IPS-18c (cell line): Measurements from ENCODE around the gene CBLB.

Source experiments
- H3K4me3 ChIP-seq: 2 replicates; pipeline ENCODE4 v1.7.0; 2013; ENCODE audit warnings: low read depth, mild to moderate bottlenecking, low read length, moderate library complexity; ENCODE audit not compliant: insufficient read depth
- H3K9me3 ChIP-seq: one replicate; pipeline ENCODE4 v1.6.1; 2013; ENCODE audit warnings: mild to moderate bottlenecking, low read length, moderate library complexity; ENCODE audit not compliant: control insufficient read depth, insufficient read depth

The CBLB gene

DNA sequence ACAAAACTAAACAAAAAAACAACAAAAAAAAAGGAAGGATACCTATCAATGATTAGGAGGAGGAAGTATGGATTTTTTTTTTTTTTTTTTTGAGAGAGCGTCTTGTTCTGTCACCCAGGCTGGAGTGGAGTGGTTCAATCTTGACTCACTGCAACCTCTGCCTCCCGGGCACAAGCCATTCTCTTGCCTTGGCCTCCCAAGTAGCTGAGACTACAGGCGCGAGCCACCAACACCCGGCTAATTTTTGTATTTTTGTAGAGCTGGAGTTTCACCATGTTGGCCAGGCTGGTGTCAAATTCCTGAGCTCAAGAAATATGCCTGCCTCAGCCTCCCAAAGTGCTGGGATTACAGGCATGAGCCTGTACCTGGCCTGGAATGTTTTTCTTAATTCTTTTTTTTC lies 195.8 kb downstream of the CBLB start:
- no peaks in the 10 kb centered on the region for H3K9me3 ChIP-seq

DNA sequence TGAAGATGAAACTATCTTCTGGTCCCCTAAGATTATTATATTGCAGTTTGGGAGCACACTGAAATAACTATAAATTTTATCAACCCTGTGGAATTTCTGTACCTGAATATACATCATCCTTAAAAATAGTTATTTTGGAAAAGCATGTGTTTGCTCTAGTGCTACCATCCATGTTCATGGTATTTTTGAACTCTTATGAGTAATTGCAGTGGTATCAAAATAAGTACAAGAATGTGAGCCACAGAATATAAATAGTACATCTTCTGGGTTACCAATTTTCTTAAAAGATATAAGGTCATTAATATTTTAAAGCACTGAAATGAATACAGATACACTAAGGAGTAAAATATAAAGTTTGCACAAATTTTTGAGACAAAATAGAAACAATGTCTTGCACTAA lies 206.5 kb downstream of the CBLB start:
- no peak overlapping the region for H3K4me3 ChIP-seq
- no peaks in the 10 kb centered on the region for H3K9me3 ChIP-seq

More for the DNA sequence above, 195.8 kb downstream of the CBLB start:
- H3K4me3 ChIP-seq: no peak overlapping the region

DNA sequence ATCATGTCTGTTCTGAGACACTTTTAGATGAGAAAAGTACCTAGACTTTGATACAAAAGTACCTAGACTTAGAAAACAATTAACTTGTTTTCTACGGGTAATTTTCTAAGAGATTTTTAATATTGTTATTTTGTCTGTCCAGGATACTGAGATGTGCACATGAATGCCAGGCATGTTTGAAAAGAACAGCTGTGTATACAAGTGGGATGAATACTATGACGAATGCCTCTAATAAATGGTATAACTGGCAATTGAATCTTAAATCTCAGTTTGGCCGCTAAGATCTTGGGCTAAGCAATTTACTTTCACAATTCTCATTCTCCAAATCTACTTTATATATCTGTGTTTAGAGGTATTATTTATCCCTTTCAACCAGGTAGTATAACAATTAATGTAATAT lies 207.4 kb downstream of the CBLB start:
- no peak overlapping the region for H3K4me3 ChIP-seq

DNA sequence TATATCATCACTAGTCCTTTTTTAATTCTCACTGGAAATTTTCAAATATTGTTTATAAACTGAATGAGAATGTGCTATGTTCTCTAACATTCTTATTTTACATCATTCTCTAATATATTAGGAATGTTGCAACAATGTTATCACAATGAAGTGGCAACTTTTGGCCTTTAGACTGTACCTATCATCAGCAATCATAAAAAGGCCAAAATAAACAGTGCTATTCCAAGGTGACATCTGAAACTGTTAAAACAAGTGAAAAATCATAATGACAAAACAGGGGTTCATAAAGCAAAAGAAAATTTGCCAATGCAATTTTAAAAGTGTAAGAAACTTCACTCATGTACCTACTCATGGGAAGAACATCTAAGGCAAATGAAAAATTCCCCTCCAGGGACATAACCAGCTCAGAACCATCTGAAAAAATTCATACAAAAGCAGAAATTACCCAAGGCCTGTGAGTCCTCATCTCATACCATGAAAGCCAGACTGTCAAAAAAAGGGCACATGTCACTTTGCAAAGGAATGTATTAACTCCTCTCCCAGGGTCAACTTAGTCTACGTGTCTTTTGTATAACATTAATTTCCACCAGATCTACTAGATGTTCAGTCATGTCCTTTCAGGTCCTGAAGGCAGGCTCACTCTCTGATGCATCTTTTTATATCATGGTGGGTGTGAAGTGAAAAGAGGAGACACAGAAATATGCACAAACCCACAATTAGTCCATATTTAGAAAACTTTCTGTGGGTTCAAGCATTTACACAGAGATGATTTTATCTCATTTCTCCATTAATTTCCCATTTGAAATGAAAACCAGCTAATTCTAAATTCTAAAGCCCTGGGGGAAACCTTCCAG lies 211.9 kb downstream of the CBLB start:
- Histone ChIP-seq H3K9me3 (no peaks in the 10 kb centered on the region), H3K4me3 (no peak overlapping the region)

More for the DNA sequence above, 207.4 kb downstream of the CBLB start:
- H3K9me3 ChIP-seq: no peaks in the 10 kb centered on the region

DNA sequence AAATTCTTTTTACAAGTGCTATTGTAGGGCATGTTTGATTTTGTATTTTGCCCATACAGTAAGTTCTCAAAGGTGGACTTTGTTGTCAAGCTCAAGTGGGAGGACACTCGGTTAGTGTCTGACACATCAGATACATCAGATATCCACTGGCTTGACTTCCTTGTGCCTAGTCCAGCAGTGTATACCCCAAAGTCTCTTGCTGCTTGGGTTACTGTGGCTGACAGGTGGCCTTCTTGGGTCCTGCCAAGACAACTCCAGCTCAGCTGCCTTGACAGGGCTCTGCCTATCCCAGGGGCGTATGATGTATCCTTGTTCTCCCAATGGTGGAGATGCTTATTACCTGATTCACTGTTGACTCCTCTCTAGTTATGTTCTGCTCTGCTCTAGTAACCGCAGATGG lies 214.9 kb downstream of the CBLB start:
- no peak overlapping the region for H3K4me3 ChIP-seq
- H3K9me3 ChIP-seq: no peaks in the 10 kb centered on the region

DNA sequence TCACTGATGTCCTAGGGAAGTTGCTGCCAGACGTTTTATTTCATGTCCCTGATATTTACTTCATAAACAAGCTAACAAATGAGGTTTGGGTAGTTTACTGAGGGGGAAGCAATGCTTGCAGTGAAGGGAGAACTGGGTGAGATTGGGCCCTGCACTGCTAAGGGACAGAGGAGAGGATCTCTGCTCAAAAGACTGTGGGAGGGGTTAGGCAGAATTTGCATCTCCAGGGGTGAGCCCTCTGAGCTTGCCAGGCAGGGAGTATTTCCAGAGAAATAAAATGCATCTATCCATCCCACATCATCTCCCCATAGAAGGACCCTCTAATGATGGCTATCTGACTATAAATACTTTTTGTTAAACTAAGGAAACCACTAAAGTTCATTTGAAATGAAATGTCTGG lies 215.6 kb downstream of the CBLB start:
- H3K4me3 ChIP-seq: no peak overlapping the region
- H3K9me3 ChIP-seq: no peaks in the 10 kb centered on the region

DNA sequence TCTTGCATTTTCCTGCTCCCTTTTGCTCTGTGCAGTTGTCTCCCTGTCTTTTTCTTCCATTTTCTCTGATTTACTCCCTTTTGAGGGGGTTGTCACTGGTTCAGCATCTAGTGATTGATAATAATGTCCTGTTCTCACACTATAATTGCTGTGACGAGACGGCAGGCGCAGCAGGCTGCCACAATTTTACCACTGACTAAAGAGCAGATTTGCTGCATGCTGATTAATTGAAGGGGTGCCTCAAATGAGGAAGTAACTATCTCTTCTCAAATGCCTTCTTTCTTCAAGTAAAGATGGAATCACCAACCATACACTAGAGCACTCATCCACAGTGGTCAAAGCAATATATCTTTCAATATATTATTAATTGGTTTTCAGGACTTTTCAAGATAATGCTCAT lies 219.3 kb downstream of the CBLB start:
- no peaks in the 10 kb centered on the region for H3K9me3 ChIP-seq
- no peak overlapping the region for H3K4me3 ChIP-seq

DNA sequence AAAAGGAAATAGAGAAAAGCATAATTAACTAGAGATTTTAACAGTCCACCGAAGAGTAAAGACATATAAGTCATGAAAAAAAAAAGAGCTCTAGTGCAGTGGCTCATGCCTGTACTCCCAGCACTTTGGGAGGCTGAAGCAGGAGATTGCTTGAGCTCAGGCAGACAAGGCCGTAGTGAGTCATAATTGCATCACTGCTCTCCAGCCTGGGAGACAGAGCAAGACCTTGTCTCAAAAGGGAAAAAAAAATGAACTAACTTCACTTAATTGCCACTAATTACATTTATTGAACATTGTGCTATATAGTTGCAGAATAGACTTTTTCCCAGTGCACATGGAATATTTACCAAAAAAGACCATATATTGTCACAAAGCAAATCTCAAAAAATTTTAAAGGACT lies 221.8 kb downstream of the CBLB start:
- Histone ChIP-seq H3K4me3 (no peak overlapping the region), H3K9me3 (no peaks in the 10 kb centered on the region)

DNA sequence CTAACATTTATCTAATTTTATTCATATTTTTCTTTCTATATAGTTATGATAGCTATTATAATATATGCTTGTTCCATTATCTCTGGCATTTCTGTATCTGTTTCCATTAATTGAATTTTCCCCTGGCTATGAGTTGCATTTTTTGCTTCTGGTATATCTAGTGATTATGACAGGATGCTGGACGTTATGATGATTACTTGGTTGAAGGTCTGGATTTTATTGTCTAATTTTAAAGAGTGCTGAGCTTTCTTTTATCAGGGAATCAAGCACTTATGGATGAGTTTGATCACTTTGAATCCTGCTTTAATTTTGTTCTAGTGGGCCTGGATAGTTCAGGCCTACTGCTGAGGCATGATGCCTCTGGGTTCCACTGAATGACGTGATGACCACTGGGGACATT lies 229.7 kb downstream of the CBLB start:
- Histone ChIP-seq H3K4me3 (no peak overlapping the region), H3K9me3 (no peaks in the 10 kb centered on the region)

DNA sequence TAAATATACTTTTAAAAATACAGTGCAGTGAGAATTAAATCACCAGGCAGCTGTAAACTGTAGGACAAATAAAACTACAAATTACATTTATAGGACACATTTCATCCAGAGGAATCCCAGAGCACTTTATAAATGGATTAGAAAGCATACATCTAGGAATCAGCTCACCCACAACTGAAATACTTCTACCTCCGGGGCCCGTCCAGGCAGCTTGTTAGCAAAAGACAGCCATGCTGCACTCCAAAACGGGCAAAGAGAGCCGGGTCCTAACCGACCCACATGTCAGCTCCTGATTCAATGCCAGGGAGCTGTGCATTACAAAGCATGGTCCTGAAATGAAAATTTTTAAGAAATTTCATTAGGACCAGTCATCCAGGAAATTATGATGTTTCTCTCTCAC lies 234.1 kb downstream of the CBLB start:
- no peak overlapping the region for H3K4me3 ChIP-seq

DNA sequence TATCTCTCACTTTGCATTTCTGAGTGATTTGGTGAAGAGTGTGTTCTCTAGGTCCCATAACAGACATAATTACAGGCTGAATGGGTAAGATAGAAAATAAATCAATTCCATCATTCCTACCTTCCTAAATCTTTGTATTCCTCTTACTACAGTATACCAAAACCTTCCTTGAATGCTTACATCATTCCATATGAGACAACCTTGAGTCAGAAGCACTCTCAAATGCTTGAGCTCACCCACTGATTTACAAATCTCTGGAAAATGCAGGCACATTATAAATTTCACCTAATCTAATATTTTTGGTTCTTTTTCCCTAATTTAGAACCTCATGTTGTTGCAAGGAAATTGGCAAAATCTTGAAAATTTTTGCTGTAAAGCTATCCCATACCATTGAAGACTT lies 239.1 kb downstream of the CBLB start:
- Histone ChIP-seq H3K9me3 (no peaks in the 10 kb centered on the region), H3K4me3 (no peak overlapping the region)

More for the DNA sequence above, 234.1 kb downstream of the CBLB start:
- no peaks in the 10 kb centered on the region for H3K9me3 ChIP-seq

DNA sequence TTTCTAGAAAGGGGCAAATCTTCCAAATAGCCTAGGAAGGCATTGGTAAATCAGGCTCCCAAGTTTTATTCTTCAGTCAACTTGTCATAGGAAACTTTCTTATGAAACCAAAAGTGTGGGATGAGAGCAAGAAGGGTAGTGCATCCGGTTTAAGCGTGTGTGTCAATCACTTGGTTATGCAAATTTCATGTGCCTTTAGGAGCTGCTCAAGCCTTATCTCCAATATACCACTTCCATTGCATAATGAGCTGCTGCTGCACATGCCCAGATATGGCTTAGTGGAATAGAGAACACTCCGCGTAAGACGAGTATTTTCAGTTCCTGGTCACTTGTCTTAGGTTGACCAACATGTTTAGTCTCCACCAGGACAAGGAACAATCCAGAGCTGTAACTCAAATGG lies 242.1 kb downstream of the CBLB start:
- no peak overlapping the region for H3K4me3 ChIP-seq
- no peaks in the 10 kb centered on the region for H3K9me3 ChIP-seq

DNA sequence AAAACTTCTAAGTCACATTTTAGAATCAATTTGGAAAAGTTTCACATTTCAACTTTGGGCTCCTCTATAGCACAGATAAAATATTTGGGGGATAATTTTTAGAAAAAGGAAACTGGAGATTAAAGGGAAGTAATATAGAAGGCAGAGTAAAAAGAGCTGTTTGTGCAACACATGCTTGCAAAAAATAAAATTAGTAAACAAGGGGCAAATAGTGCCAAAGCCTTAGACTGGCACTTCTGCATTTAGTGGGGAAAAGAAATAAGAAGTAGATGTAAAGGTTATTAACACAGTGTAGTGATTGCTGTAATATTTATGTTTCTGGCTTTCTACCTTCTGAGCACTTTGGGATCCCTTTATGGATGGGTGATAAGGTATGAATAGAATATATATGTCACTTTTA lies 246.6 kb downstream of the CBLB start:
- H3K4me3 ChIP-seq: no peak overlapping the region
- no peaks in the 10 kb centered on the region for H3K9me3 ChIP-seq

DNA sequence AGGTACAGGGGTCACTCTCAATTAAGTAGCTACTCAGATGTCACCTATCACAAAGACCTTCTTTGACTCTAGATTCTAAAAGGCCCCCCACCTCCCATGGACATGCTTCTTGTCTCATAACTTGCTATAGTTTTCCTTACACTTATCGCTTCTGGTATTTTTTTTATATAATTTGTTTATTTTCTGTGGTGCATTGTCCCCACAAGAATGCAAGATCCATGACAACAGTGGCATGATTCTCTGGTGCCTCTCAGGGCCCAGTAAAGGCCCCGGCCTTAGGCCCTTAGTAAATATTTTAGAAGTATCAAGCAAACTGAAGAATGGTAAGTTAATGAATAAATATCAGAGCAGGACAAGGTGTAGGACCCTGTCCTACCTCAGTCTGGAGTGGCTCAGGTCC lies 248.6 kb downstream of the CBLB start:
- no peaks in the 10 kb centered on the region for H3K9me3 ChIP-seq
- no peak overlapping the region for H3K4me3 ChIP-seq

DNA sequence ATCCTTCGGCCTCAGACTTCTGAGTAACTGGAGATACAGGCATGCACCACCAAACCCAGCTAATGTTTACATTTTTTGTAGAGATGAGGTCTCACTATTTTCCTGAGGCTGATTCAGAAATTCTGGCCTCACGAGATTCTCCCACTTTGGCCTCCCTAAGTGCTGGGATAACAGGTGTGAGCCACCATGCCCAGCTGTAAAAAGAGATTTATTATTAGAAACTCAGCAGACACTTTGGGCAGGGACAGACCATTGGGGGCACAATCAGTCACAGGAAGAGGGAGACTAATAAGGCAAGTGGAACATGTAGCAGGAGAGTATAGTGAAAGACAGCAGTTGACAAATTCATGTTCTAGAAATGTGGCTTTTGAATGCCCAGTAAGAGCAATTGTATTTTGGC lies 249.2 kb downstream of the CBLB start:
- Histone ChIP-seq H3K4me3 (no peak overlapping the region), H3K9me3 (no peaks in the 10 kb centered on the region)

DNA sequence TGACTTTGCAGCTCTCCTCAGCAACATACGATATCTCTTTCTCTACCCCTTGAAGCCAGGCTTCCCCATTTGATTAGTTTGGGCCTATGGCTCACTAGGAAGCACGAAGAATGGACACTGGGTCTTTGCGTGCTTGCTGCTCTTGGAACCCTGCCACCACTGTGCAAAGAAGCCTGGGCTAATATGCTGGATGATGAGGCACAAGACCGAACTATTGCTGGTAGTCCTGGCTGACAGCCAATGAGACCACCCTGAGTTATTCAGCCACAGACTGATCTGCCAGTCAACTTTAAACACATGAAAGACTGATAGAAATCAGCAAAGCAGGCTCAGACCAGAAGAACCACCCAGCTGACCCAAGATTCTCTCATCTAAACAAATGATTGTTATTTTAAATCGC lies 250.3 kb downstream of the CBLB start:
- no peak overlapping the region for H3K4me3 ChIP-seq
- no peaks in the 10 kb centered on the region for H3K9me3 ChIP-seq

DNA sequence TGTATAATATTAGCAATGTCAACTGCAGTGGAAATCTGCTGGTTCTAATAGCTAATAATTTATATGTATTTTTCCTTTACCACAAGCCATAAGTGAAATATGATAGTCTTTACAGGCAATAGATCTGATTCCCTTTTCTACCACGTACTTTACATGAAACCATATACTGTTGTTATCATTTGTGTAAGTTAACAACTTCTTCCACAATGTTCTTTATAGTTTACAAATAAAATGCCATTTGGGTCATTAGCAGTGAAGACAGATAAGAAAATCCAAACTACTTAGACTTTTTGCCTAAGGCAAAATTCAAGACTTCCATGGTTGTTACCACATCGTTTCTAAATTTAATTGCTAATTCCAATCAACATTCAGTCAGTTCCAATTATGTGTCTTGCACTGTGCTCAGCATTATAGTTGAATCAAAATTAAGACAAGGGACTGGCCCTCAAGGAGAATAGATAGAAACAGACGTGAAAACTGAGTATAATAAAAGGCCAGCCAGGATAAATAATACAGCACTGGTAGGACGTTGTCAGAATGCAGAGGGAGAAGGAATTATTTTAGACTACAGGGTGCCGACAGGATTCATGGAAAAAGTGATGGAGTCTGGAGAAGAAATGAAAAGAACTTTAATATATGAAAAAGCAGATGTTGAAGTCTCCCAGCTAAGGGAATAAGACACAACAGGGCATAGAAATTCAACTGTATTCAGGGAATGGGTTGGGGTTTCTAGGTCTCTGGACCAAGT lies 252.3 kb downstream of the CBLB start:
- Histone ChIP-seq H3K9me3 (no peaks in the 10 kb centered on the region), H3K4me3 (no peak overlapping the region)

DNA sequence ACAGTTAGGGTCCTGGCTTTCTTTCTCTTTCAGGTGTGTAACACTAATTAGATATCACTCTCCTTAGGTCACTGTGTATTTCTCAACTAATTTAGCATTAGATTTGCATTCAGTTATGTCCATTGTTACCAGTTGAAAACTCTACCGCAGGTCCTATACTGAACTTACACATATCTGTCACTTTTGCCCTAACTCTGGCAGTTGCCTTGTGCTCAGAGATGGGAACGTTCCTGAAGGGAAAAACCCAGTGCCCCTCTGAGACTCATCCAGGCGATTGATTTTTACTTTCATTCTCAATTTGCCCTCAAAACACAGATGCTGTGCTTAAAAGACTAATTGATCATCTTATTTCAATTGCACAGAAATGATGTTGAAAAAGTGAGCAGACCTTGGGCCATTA lies 253.0 kb downstream of the CBLB start:
- H3K9me3 ChIP-seq: no peaks in the 10 kb centered on the region
- no peak overlapping the region for H3K4me3 ChIP-seq
